Spleen (tissue), 7 donors: ENCODE measurements around the gene ARSA.

Experiments used
- POLR2A ChIP-seq, 3 donors: fragments of 450-650 bp; IDR thresholded peaks; one replicate each; pipeline ENCODE4 v1.5.1; 2017; ENCODE audit warnings: antibody characterized with exemption in 3 of 3, mild to moderate bottlenecking in 1 of 3
- TF ChIP-seq, protein P1 (sequence below), 11 experiments: fragments of 200-600 bp in 7 of 11; fragments of 450-650 bp in 4 of 11; sonication (generic) in 4 of 11; IDR thresholded peaks in 8 of 11; conservative IDR thresholded peaks in 3 of 11; 1 replicate in 7 of 11; 2 replicates in 4 of 11; pipeline versions ENCODE4 v1.4.0 to v1.8.0; 2016 to 2021; ENCODE audit warnings: antibody characterized with exemption in 11 of 11, inconsistent platforms in 4 of 11, mild to moderate bottlenecking in 1 of 11
- donor health status: DM: no; HTN: no; CAD: no; lungs with moderate emphysema.
- donor health status: DM: no; HTN: no; CAD: no.
- donor health status: DM: no; HTN: no; CAD: no.

- TF ChIP-seq, protein P1, sequence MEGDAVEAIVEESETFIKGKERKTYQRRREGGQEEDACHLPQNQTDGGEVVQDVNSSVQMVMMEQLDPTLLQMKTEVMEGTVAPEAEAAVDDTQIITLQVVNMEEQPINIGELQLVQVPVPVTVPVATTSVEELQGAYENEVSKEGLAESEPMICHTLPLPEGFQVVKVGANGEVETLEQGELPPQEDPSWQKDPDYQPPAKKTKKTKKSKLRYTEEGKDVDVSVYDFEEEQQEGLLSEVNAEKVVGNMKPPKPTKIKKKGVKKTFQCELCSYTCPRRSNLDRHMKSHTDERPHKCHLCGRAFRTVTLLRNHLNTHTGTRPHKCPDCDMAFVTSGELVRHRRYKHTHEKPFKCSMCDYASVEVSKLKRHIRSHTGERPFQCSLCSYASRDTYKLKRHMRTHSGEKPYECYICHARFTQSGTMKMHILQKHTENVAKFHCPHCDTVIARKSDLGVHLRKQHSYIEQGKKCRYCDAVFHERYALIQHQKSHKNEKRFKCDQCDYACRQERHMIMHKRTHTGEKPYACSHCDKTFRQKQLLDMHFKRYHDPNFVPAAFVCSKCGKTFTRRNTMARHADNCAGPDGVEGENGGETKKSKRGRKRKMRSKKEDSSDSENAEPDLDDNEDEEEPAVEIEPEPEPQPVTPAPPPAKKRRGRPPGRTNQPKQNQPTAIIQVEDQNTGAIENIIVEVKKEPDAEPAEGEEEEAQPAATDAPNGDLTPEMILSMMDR (IDR thresholded peaks at IDR 0.05 in 8 of 11, conservative IDR thresholded peaks at IDR 0.05 in 3 of 11): no peak
- TF ChIP-seq POLR2A (IDR thresholded peaks at IDR 0.05): no peak
These were observed 30.0 kb upstream of the ARSA start for GRCh38 chr22:50657925-50658324.
